Kasumi-1 (cell line): ENCODE results near the gene SYT12.

Experiments used
- DNase-seq, 2 experiments: peaks; one replicate each; lab custom pipeline; 2025; lab: John Stamatoyannopoulos, UW

Gene SYT12

DNA sequence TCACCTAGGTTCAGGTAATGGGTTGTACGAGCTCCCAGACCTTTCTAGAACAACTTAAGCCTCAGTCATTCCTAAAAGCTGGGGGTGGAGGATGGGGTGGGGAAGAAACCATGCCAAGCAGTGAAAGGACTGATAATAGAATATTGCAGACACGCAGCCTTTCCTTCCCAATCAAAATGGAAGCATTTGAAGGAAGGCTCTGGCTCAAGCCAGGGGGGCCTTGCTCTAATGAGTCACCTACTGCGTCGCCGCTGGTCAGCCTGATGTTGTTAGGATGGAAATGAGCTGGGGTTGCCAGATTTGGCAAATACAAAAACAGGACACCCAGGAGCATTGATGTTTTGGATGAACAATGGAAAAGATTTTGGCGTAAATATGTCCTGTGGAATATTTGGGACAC, 6.2 kb downstream of the SYT12 start:
- DNase-seq, result no peak

DNA sequence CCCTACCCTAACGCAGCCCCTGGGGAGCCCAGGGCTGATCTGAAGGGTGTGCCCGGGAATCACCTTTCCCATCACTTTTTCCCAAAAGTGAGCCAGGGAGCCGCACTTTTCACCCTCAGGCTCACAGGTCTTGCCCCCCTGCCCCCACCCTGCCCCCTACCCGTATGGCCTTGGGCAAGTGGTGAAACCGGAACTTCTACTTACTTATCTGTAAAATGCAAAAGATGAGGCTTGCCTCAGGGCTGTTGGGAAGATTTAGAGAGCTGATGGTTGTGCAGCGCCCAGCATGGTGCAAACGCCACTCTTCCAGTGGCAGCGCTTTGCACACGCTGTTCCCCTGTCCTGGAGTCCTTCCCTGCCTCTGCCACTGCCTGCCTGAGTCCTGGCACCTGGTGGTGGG, 8.0 kb downstream of the SYT12 start:
- DNase-seq, result no peak

DNA sequence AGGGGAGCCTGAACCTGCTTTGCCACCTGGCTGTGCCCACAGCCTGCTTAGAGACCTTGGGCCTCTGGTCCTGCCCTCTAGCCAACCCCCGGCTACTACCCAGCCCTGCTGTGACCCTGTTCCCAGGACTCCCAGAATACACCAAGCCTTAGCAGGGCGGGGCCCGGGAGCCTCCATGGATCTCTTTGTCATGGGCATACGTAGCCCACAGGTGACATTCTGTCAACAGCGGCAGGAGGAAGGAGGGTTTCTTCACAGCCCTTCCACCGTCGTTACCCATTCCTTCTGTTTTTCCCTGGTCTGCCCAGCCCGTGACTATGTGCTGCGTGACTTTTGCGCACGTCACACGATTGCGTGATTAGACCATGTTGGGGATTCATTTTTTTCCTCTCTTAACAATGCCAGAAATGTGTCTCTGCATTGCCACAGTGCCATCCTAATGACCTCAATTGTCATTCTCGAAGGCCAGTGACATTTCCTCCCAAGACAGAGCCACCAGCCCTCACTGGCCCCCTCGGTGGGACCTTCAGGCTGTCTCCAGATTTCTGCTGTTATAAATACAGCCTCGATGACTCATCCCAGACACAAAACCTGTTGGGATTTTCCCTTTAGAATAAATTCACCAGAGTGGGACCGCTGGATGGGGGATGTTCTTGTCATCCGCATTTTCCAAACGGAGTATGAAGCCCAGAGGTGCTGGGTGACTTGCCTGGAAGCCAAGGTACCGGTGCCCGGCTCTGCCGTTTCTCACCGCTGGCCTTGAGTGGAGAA, 9.0 kb downstream of the SYT12 start:
- no peak for DNase-seq

DNA sequence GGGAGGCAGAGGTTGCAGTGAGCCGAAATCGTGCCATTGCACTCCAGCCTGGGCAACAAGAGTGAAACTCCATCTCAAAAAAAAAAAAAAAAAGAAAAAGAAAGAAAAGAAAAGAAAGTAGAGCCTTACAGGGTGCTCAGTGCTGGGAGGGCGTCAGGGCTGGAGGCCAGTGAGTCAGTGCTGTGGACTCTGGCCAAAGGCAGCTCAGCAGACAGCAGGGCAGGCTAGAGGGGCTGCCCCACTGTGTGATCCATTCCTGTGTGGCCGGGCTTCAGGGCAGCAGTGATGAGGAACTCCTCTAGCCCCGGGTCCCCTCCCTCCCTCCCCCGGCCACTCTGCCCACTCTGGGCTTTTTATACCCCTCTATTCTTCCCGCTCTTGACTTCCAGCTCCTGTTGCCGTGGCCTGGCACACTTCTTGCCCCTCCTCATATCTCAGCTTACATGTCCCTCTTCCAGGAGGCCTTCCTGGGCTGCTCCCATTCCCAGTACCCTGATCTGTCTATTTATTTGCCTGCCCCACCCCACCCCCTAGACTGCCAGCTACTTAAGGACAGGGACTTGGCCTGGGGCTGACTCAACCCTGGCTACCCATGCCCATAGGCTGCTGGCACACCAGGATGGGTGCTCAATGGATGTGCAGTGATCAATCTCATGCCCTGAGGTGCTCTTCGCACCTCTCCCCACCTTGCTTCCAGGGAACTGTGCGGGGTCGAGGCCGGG, 10.1 kb downstream of the SYT12 start:
- no peak for DNase-seq

DNA sequence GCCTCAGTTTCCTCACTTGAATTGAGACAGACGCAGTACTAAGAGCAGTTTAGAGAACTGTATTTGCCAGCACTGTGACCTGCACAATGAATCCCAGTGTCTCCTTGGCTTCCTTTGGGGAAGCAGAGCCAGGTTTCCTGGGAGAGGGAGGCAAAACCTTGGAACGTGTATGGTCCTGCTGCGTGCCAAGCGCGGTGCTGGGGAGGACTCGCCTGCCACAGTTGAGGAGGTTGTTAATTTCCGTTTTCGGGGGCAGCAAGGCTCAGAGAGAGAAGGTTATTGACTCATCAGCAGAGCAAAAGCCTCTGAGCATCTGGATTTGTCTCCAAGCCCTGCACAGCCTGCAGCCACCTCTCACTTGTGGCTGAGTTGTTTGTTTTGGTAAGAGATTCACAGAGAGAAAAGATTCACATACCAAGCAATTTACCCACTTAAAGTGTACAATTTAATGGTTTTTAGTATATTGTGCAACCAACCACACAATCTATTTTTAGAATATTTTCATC, 10.8 kb downstream of the SYT12 start:
- peak; percentile 32 to 43 for DNase-seq

DNA sequence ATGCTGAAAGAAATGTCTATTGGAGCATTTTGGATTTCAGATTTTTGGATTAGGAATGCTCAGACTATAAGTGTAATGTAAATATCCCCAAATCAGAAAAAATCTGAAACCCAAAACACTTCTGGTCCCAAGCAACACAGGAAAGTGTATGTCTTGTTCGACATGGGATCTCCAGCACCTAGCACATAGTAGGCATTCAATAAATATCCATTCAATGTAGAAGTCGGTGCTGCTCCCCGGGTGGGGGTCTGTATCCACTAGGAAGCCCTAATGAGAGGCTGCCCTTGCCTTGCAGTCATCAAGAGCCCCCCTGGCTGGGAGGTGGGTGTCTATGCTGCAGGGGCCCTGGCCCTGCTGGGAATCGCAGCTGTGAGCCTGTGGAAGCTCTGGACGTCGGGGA, 11.4 kb downstream of the SYT12 start:
- DNase-seq, result no peak

DNA sequence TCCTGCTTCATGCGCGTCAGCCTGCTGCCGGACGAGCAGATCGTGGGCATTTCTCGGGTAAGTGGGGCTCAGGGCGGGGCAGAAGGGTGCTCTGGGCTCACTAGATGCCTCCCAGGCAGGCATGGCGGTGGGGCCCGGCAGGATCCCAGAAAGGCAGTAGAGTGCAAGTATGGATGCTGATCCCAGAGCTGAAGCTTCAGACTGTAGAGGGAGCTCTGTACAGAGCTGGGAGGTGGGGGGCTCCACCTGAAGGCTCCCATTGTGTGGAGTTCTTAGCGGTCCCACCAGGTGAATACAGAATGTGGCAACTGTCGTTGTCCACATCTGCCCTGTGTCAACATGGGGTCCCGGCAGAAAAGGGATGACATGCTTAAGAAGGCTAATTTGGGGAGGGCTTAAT, 17.2 kb downstream of the SYT12 start:
- DNase-seq, result no peak

DNA sequence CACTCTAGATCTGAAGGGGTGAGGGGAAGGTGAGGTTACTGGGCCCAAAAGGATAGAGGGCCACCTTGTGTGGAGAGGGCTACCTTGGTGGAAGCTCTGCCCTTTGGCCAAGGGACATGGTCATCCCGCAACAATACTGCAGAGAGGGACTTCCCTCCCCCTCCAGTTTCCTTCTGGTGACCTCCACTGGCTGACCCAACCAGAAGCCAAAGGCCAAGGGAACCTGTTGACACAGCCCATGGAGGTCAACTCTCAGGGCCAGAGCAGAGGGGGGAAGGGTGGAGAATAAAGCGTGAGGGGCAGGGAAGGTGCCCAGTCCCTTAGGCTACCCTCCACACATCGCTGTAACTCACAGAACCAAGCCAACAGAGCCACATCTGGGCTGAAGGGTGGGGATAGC, 18.7 kb downstream of the SYT12 start:
- no peak for DNase-seq

DNA sequence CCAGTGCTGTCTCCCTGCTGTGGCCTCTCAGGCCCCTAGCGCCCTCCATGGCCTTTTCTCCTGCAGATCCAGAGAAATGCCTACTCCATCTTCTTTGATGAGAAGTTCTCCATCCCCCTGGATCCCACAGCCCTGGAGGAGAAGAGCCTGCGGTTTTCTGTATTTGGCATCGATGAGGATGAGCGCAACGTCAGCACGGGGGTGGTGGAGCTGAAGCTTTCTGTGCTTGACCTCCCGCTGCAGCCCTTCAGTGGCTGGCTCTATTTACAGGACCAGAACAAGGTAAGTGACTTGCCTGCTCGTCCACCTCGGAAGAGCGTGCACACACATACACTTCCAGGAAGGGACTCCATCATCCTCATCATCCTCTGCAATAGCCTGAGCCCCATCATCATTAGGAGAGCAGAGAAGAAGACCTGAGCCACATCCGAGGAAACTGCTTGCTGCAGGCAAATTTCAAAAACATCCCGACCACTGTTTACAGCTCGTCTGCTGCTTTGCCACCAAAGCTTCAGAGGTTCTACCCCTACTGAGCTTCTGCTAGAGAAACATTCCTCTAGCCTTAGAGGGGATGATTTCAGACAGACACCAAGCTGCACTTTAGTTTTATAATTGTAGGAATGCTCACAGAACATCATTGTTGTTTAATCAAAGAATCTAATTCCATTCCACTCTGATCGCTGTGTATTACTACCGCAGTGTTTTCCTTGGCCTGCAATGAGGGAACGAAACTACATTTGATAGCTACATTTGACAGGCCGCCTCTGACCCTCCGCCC, 20.8 kb downstream of the SYT12 start:
- DNase-seq, result no peak

DNA sequence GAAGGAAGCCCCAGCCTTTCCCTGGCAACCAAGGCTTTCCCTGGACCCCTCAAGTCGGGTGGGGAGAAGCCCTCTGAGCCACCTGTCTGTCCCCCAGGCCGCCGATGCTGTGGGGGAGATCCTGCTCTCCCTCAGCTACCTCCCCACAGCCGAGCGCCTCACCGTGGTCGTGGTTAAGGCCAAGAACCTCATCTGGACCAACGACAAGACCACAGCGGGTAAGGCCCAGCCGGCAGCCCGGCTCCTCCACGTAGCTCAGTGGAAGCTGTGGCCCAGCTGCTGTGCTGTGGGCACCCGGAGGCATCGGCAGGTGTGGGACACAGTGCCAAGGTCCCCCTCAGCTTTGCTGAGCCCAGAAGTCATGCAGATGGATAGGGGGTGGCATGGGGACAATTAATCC, 21.6 kb downstream of the SYT12 start:
- no peak for DNase-seq

DNA sequence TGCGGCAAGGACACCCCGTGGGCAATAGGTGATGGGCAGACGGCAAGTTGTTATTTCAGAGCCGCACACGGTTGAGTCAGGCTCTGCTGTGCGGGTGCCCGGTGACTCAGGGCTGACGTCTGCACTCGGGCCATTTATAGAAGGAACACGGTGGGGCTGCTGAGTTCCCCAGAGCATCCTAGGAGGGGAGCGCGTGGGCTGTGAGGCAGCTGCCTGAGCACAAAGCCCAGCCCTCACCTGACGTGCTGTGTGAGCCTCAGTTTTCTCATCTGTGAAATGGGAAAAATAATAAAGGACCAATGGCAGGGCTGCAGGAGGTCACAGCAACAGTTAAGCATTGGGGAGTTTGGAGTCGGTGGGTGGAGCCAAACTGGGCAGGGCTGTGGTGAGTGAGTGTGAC, 22.4 kb downstream of the SYT12 start:
- no peak for DNase-seq

DNA sequence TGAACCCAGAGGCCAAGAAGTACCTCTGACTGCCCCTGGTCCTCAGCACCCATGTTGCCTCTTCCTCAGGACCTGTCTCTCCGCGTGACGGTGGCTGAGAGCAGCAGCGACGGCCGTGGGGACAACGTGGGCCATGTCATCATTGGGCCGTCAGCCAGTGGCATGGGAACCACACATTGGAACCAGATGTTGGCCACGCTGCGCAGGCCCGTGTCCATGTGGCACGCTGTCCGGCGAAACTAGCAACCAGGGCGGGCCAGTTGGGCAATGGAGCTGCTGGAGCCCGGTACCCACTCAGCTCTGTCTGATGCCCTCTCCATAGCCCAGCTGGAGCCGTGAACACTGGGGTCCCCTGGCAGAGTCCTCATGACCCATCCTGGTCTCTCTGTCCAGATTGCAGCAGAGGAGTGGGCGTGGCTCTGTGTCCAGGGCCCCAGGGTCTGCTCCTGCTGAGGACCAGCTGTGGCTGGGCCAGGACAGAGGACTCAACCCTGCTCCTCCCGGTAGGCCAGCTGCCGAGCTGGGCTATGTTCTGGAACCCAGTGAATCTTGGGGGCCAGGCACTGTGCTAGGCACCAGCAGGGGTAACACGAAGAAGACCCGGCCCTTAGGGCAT, 25.7 kb downstream of the SYT12 start:
- no peak for DNase-seq

DNA sequence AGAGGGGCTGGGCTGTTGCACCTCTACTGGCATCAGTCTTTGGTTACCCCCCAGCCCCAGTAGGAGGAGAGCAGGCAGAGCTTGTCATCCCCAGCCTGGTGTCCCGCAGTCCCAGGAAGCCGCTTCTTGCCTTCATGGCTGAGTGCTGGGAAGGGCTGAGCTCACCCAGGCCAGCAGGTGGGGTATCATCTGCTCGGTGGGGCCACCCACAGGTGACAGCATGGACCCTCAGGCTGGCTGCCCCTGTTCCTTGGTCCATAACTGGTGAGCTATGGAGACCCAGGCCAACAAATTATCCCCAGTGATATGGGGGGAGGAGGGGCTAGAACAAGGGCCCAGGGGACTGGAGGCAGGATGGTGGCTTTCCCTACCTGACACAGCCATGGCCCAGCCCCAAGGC, 27.2 kb downstream of the SYT12 start:
- no peak for DNase-seq

DNA sequence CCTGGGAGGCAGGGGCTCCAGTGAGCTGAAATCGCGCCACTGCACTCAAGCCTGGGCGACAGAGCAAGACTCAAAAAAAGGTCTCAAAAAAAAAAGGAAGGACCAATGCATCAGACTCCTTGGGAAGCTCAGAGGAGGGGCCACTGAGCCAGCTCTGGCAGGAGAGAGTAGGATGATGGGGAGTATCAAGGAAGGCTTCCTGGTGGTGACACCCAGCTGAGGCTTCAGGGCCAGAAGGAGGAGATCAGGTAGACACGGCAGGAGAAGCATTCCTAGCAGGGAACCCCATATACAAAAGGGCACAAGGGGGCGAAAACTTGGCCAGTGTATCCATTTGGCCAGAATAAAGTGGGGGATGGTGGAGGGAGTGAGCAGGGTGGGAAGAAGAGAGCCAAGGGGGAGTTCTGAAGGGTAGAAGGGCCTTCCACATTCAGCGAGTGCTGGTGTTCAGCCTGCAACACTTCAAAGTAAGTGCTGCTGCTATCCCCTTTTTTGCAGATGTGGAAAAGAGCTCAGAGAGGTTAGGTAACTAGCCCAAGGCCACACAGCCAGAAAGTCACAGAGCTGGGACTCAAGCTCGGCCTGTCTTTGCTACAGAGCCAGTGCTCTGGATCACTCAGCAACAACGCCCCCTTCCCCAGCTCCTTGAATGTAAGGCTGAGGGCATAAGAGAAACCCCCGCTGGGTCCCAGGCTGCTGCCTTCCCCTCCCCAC, 28.4 kb downstream of the SYT12 start:
- DNase-seq, result no peak

DNA sequence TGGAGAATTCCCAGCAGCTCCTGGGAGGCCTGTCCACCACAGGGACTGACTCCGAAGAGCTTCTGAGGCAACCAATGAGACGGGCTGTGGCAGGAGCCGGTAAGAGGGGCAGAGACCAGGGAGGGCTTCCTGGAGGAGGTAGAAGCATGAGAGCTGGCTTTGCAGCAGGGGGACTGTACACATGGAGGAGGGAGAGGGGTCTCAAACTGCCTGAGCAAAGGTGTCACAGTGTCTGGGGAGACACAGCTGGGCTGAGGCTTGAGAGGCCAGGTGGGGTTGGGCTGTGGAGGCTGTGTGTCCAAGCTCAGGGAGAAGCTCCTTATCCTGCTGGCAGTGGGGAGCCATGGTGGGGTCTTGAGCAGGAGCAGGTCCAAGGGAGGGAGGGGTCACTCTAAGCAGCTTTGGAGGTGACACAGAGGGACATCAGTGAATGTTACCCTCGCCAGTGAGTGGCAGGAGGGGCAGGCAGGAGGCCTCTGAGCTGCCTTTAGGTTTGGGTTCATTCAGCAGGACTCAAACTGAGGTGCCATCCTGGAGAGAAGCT, 29.1 kb downstream of the SYT12 start:
- no peak for DNase-seq

DNA sequence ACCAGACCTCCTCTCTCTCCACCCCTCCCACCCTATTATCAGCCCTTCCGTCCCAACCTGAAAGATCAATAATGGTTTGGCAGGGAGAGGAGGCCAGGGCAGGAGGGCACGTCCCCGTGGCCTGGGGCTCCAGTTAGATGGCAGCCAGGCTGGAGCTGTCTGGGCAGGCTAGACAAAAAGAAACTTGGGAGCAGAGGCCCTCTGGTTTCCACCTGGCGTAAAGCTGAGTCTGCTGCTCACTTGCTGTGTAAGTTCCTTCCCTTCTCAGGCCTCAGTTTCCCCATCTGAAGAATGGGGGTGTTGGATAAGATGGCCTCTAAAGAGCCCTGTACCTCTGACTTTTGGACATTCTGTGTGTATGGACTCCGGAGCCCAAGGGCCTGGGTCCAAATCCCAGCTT, 30.0 kb downstream of the SYT12 start:
- DNase-seq, result no peak

DNA sequence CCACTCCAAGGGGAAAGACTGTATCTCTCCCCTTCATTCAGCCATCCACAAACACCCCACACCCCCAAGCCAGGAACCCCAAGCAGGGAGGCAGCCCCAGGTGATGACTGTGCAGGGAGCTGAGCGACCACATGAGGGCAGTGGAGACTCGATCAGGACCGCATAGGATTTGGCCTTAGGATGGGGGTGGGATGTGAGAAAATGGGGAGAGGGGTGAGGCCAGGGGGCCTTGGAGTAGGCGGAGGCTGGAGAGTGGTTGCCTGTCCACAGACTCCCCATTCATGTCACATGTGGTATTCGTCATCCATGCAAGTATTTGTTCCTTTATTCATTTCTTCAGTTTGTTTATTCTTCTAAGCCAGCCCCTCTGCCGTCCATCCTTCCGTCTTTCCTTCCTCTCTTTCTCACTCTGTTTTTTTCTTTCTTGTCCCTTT, 31.0 kb downstream of the SYT12 start:
- peak; percentile 42 to 48 for DNase-seq

DNA sequence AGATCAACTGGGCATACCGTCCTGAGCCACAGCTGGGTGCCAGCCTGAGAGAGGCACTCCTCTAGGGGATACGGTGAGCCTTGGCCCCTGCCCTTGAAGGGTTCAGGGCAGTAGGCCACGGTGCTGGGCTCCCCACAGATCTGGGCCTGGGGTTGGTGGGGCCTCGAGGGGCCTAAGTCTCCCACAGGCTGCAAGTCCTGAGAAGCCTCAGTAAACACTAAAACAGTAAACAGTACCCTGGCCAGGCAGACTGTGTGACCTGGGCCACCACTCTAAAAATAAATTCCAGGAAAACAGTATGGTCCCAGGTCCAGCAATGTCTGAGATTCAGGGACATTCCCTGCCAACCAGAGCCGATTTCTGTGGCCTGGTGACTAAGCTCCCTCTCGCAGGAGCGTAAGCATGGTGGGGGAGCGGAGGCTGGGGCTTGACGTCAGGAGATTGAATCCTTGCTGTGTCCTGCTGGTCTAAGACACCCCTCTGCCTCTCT, 31.5 kb downstream of the SYT12 start:
- no peak for DNase-seq

DNA sequence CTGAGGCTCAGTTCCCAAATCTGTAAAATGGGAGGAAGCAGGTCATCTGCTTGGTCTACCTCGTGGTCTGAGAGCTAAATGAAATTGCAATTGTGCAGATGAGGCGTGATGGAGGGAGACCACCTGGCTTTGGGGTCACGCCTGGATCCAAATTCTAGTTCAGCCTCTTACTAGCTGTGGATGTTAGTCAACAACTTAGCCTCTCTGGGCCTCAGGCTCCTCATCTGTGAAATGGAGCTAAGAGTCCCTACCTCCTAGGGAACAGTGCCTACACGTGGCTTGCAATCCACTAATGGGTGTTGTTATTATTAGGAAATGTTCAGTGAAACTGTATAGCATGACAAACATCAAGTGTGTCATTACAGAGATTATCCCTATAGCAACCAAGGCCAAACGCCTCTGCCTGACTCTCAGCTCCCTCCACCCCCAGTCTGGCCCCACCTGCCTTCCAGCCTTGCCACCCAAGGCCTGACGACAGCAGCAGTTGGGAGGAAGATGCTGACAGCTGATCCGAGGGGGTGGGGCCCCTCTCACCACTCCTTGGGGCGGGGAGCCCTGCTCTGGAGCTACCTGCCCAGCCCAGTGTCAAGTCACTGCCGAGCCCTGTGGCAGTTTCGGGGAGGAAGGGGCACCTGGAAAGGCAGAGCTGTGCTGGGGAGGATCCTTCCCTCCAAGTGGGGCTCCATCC, 32.0 kb downstream of the SYT12 start:
- DNase-seq, result no peak

DNA sequence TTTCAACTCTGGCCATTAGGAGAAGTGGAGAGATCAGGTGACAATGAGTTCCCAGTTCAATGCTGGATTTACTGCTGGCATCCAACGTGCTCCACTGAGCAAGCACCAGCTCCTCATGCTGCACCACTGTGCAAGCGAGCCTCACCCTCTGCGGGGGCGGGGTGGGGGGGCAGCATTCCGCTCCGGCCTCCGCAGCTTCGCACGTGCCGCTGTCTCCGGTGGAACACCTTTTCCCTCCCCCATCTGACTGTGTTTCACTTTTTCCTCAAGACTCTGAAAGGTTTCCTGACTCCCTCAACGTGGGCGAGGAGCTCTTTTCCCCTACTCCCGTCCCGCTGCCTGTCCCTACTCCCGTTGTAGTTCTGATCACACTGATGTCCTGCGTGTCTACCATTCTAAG, 32.9 kb downstream of the SYT12 start:
- DNase-seq, result no peak
